DND-41 (cell line): Measurements from ENCODE around the gene MOB3C.

Experiments used
- ATAC-seq: fragments of 200-7000 bp; cut with Tn5 transposase; 3 replicates; pipeline ENCODE4 v1.9.1; 2021; ENCODE audit warnings: low read depth; ENCODE audit not compliant: insufficient read depth
- DNase-seq: peaks from one replicate; pipeline ENCODE4 v3.0.0-alpha.2; 2020
- H2AFZ ChIP-seq: 2 replicates; pipeline ENCODE4 v1.6.0; 2012; ENCODE audit warnings: low read depth, low read length
- H3K27ac ChIP-seq: 2 replicates; pipeline ENCODE4 v1.5.1; 2012; ENCODE audit warnings: low read length, inconsistent platforms
- H3K27me3 ChIP-seq: fragments of 200-600 bp; sonication (generic); 2 replicates; pipeline ENCODE4 v1.6.0; 2012; ENCODE audit warnings: low read length, mild to moderate bottlenecking, inconsistent platforms; ENCODE audit not compliant: insufficient read depth, poor library complexity
- H3K36me3 ChIP-seq: 2 replicates; pipeline ENCODE4 v1.5.1; 2012; ENCODE audit warnings: low read length, inconsistent platforms; ENCODE audit not compliant: insufficient read depth
- H3K4me1 ChIP-seq: 2 replicates; pipeline ENCODE4 v1.5.1; 2012; ENCODE audit warnings: mild to moderate bottlenecking, low read length; ENCODE audit not compliant: insufficient read depth
- H3K4me2 ChIP-seq: 2 replicates; pipeline ENCODE4 v1.6.0; 2012; ENCODE audit warnings: mild to moderate bottlenecking, moderate library complexity, low read length, inconsistent platforms; ENCODE audit not compliant: insufficient read depth
- H3K4me3 ChIP-seq, 2 experiments: fragments of 200-600 bp in 1 of 2; shearing (Covaris generic) in 1 of 2; 2 replicates each; pipeline ENCODE4 v1.5.1; 2012 to 2016; ENCODE audit warnings: inconsistent platforms in 2 of 2, low read length in 2 of 2, mild to moderate bottlenecking in 2 of 2, low read depth in 1 of 2, moderate library complexity in 1 of 2
- H3K79me2 ChIP-seq: 2 replicates; pipeline ENCODE4 v1.6.0; 2012; ENCODE audit warnings: low read length, inconsistent platforms; ENCODE audit not compliant: insufficient read depth
- H3K9ac ChIP-seq: 2 replicates; pipeline ENCODE4 v1.6.0; 2012; ENCODE audit warnings: low read depth, mild to moderate bottlenecking, inconsistent platforms, low read length, moderate library complexity
- H3K9me3 ChIP-seq: 2 replicates; pipeline ENCODE4 v1.5.1; 2012; ENCODE audit warnings: low read length, moderate library complexity, mild to moderate bottlenecking, inconsistent platforms; ENCODE audit not compliant: insufficient read depth, severe bottlenecking
- H4K20me1 ChIP-seq: 2 replicates; pipeline ENCODE4 v1.6.0; 2012; ENCODE audit warnings: low read length; ENCODE audit not compliant: insufficient read depth
- CTCF ChIP-seq: IDR thresholded peaks from 2 replicates; pipeline ENCODE4 v1.5.1; 2012; ENCODE audit warnings: borderline replicate concordance, low read length, moderate library complexity, mild to moderate bottlenecking; ENCODE audit not compliant: poor library complexity, severe bottlenecking; ENCODE audit errors: extremely low read depth
- EZH2 ChIP-seq: IDR thresholded peaks from 3 replicates; pipeline ENCODE4 v1.6.1; 2012; ENCODE audit warnings: borderline replicate concordance, low read depth, mild to moderate bottlenecking, moderate library complexity, low read length, inconsistent platforms; ENCODE audit not compliant: severe bottlenecking

The MOB3C gene

DNA sequence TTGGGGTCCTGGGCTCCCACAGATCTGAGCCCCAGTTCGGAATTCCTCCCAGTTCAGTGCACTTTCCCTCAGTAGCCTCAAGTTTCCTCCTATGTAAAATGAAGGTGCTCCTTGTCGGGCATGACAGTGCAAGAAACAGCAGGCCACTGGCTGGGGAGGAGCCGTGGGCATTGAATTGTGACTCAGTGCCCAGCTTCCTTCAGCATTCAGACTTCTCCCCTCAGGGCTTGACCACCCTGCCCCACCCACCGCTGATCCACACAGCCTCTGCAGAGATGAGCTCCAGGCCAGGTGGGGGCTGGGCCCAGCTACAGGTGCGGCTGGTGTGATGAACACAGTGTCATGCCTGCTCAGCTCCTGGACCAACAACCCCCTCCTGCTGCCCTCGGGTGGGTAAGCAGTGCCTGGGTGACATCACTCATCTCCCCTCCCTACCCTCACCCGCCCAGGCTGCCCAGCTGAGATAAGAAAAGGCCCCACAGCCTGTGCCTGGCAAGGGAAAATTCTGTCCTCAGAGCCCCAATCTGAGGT lies 4.9 kb downstream of the MOB3C start:
- H3K27ac ChIP-seq = no peak overlapping the region

DNA sequence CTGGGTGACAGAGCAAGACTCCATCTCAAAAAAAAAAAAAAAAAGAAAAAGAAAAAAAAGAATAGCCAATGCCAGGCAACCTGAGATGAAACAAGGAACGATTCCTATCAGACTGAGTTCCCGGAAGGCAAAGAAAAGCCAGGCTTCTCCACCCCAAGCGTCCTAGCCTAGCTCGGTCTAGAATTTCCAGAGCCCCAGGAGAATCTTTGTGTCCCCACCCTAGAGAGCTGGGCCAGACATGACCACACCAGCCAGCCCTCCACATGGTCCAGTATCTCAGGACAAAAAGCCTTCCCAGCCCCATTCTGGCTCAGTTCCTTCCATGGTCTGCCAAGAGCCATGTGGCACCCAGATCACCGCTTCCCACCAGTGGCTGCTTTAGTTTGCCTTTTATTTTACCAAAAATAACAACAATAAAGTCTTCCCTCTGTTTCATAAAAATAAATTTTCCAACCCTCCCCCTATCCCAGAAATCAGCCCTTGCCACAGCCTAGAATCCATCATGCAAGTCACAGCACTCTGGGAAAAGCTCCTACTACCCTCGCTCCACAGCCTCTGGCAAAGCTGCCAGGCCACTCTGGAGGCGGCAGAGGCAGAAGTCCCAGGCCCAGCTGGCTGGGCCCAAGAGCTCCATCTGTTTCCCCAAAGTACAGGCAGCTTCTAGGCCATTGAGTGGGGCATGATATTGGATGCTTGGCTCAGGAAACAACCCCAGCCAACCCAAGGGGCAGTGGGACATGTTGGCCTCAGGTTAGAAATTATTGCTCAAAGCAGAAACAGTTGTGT lies 9.1 kb downstream of the MOB3C start:
- Histone ChIP-seq H2AFZ (no peak overlapping the region), H3K4me1 (peaks cover 28% of the 10 kb centered on the region), H3K9me3 (no peaks in the 10 kb centered on the region), H3K4me2 (no peak overlapping the region), H3K27me3 (no peaks in the 10 kb centered on the region), H4K20me1 (no peaks in the 10 kb centered on the region), H3K36me3 (0 out of 2 replicates have a peak, but pooled peaks cover 3% of the 10 kb centered on the region), H3K79me2 (peaks cover 4% of the 10 kb centered on the region; the same call in 1 of the 2 replicates), H3K4me3 (no peak overlapping the region), H3K27ac (no peak overlapping the region), H3K9ac (no peak overlapping the region)
- TF ChIP-seq CTCF = no peak
- TF ChIP-seq EZH2 = no peak
- ATAC-seq (no peak), DNase-seq (no peak)

More for the DNA sequence above, 4.9 kb downstream of the MOB3C start:
- TF ChIP-seq CTCF = no peak
- no peak for TF ChIP-seq EZH2
- no peak overlapping the region for H2AFZ ChIP-seq
- no peaks in the 10 kb centered on the region for H3K9me3 ChIP-seq
- H4K20me1 ChIP-seq = no peaks in the 10 kb centered on the region
- DNase-seq = no peak
- no peak overlapping the region for H3K4me3 ChIP-seq
- peaks cover 16% of the 10 kb centered on the region for H3K4me1 ChIP-seq
- ATAC-seq = no peak
- H3K4me2 ChIP-seq = no peak overlapping the region
- H3K79me2 ChIP-seq = no peaks in the 10 kb centered on the region
- no peaks in the 10 kb centered on the region for H3K27me3 ChIP-seq
- H3K9ac ChIP-seq = no peak overlapping the region
- 0 out of 2 replicates have a peak, but pooled peaks cover 3% of the 10 kb centered on the region for H3K36me3 ChIP-seq

- H4K20me1 ChIP-seq = no peaks in the 10 kb centered on the region
- H3K4me2 ChIP-seq = no peak overlapping the region
- ATAC-seq (no peak), DNase-seq (no peak)
- H3K27me3 ChIP-seq = no peaks in the 10 kb centered on the region
- peaks cover 28% of the 10 kb centered on the region for H3K4me1 ChIP-seq
- H3K36me3 ChIP-seq = 0 out of 2 replicates have a peak, but pooled peaks cover 3% of the 10 kb centered on the region
- no peak overlapping the region for H3K4me3 ChIP-seq
- H3K9me3 ChIP-seq = no peaks in the 10 kb centered on the region
- no peak overlapping the region for H2AFZ ChIP-seq
- H3K27ac ChIP-seq = no peak overlapping the region
- H3K79me2 ChIP-seq = peaks cover 4% of the 10 kb centered on the region; the same call in 1 of the 2 replicates
- no peak overlapping the region for H3K9ac ChIP-seq
- TF ChIP-seq CTCF (no peak), EZH2 (no peak)
Observed at GRCh38 chr1:46606255-46606965, 10.2 kb downstream of the MOB3C start.
